NCI-H2029 (cell line): ENCODE measurements around the gene HSPA8.
"Not testable (repeated sequence)": the region's sequence is repeated elsewhere in the genome, so short reads cannot be mapped to it uniquely, and the experiment has no call there.

Experiments used
- DNase-seq: peaks from one replicate; lab custom pipeline; 2025; lab: John Stamatoyannopoulos, UW

Gene HSPA8

DNA sequence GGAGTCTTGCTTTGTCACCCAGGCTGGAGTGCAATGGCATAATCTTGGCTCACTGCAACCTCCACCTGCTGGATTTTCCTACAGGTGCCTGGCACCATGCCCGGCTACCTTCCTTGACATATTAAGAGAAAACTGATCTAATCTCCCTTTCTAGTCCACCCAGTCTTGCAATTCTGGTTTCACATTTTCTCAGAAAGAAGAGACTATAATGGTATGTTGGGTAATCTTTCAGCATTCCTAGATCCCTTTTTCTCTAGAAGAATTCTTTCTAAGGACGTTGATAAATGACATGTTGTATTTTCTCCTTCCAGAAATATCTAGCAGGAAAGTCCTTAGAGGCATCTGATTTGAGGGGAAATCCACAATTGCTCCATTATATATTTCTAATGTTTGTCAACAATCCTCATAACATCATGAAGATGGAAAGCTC, 10.4 kb upstream of the HSPA8 start:
- peak; percentile 63 for DNase-seq

- DNase-seq = peak; percentile 32
Measured at GRCh38 chr11:123069908-123070821, 8.2 kb upstream of the HSPA8 start.

DNA sequence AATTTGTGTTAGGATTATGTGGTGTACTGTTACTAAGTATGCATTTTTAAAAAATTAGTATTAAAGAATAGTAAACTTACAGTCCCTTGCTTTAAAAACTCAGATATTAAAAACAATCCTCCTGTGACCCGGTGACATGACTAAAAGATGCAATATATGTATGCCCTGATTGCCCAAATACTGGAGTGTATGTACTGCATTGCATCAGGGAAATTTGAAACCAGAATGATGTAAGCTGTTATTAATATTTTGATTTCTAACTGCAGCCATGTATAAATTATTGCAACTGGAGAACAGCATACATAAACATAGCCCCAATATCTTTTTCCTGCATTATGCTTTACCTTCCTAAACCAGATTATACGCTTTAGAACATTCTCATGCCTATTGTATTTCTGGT, 3.7 kb upstream of the HSPA8 start:
- no peak for DNase-seq

GRCh38 chr11:123063826-123064657, 2.1 kb upstream of the HSPA8 start:
- no peak for DNase-seq

DNA sequence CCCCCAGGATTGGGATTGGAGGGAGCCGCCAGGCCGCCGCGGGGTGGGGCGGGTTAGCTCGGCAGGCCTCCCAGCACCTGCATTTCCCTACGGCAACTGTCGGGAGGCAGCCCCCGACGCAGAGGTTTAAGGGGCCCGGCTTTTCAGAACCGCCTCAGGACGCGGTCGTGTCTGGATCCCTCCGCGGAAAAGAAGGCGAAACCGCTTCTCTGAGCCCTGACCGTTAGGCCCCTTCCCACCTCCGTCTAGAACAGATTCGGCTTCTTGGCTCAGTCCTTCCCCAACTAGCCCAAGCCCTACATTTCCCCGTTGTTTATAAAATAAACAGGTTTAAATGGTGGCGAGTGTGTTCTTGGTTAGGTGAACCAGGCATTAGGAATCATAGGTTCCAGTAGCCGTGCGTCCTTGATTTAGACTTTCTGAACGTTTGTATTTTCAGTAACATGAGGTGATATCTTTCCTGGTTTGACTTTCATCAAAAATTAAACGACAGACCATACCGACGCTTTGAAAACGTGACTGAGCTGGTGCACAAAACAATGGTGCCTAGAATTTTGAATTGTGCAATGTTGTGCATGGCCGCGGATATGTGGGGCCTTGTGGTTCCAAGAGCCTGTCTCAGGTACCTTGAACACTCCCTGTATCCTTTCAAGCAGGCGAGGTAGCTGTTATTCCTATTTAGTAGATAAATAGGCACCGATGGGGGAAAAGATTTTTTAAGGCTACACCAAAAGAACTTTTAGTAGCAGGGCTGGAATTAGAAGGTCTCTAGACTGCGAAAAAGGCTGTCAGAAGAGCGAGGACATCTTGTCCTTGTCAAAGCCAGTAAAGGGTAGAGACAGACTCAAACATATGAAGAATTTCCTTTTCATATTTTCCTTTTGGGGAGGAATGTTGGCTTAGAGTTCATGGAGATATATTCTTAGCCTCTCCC, 1.2 kb upstream of the HSPA8 start:
- peak; percentile 51 for DNase-seq

DNA sequence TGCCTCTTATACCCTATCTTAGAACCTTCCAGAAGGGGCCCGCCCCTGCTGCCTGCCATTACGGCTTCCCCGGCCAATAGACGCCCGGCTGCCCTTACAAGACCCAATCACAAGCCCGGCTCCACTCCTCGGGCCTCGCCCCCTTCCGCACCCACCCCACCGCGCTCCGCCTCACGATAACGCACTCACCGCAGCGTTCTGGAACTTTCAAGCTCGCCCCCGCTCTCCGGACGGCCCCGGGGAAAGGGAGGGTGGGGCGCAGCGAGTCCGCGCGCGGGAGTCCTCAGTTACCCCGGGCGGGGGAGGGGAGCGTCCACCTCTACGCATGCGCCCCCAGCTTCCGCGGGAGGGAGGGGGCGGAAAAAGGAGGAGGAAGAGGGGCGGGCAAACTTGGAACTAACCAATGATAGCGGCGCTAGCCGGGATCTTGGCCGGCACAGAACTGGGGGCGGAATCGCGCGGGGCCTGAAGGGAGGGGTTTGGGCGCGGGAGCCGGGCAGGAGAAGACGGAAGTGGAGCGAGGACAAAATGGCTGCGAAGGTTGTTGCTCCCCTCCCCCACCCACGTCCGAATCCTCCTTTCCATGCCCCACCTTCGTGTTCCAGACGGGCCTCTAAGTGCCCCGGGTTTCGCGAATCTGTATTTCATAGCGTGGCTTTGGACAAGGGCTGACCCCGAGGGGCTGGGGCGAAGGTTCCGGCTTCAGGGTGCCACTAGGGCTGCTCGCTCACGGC, 389 bp upstream of the HSPA8 start:
- peak; percentile 100 for DNase-seq

DNA sequence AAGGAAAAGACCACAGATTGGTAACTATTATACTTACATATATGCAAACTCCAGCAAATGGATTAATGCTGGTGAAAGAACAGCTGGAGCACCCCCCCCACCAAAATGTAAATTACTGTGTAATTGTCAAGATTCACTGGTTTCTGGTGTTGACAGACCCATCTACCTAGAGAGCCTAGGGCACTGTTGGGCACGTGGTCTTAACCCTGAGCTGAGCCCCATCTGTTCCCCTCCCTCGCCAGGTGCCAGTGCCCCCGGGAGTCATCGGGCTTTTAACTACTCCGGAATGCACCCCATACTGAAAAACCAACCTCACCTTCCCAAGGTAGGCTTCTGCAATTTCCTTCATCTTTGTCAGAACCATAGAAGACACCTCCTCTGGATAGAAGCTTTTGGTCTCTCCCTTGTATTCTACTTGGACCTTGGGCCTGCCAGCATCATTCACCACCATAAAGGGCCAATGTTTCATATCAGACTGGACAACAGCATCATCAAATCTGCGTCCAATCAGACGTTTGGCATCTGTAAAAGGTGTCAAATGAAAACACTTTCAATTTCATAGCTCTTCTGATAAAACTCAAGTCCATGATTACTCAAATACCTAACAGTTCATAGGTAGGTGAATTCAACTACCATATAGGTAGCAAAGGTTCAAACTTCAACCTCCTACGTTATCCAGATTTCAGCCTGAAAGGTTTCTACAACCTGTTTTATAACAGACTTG, 1.5 kb downstream of the HSPA8 start:
- DNase-seq = no peak

- DNase-seq = not testable (repeated sequence)
Measured at GRCh38 chr11:123059041-123059920, 2.7 kb downstream of the HSPA8 start.

DNA sequence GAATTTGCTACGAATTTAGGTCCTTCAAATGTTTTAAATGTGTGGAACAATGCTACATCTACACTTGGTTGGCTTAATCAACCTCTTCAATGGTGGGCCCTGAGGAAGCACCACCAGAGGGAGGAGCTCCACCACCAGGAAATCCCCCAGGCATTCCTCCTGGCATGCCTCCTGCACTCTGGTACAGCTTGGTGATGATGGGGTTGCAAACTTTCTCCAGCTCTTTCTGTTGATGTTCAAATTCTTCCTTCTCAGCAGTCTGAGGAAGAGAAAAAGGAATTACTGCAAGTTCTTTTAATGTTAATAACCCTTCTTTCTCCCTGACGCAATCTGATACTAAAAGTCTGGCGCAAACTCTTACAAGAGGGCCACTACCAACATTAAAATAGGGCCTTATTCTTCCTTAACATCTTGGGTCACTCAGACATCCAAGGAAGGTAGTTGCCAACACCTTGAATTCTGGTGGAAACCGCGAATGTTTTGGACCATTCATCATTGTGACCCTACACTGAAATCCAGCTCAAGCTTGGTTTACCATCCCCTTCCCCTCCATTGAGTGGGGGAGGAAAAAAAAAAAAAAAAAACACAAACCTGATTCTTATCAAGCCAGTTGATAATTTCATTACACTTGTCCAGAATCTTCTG, 4.2 kb downstream of the HSPA8 start:
- no peak for DNase-seq

GRCh38 chr11:123056835-123057491, 5.0 kb downstream of the HSPA8 start:
- no peak for DNase-seq

DNA sequence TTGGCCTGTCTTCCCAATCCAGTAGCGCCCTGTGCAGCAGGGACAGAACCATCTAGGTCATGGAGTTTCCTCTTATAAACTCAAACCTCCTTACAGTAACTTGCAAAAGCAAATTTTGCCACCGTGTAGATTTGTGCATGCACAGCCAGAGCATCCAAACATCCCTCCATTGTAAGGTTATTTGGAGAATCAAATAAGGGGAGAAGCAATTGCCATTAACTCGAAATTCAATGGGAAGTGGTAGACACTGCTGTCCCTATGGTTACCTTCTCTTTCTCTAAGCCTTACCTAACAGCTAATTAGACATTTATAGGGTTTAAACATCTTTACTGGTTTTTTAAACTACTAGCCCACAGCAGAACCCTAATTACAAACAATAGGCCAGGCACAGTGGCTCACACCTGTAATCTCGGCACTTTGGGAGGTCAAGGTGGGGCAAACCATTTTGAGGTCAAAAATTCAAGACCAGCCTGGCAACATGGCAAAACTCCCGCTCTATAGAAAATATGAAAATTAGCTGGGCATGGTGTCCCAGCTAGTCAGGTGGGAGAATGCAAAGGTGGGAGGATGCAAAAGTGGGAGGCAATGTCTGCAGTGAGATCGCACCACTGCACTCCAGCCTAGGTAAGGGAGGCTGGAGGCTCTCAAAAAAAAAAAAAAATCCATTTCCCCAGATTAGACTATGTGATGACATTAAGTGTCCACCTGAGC, 6.6 kb downstream of the HSPA8 start:
- DNase-seq = no peak

- peak; percentile 69 for DNase-seq
Measured at GRCh38 chr11:123054301-123055065, 7.5 kb downstream of the HSPA8 start.

DNA sequence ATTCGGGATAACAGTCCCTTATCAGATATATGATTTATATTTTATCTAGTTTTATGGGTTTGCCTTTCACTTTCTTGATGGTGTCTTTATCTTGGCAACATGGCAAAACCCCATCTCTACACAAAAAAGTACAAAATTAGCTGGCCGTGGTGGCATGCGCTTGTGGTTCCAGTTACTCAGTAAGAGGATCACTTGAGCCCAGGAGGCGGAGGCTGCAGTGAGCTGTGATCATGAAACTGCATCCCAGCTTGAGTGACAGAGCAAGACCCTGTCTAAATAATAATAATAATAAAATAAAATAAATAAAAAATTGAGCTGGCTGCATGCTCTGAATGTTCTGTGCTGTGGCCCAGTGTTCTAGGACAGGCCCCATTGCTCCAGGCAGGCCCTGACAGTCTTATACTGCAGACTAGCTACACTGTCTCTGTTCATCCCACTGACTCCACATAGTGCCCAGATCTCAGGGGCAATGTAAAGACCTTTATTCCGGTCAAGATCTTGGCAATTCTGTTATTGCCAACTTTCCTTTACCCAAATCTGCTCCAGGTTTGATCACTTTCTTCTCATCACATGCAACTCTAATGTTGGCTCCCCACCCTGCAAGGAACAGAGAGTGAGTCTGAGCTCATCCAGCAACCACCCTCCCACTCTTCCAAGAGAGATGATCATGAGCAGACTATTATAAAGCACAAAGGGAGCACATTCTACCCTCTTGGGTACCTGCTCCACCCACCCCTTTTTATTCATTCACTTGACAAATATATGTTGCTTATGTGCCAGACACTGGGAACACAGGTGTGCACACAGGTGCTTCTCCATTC, 8.8 kb downstream of the HSPA8 start:
- DNase-seq = no peak

- no peak for DNase-seq
Measured at GRCh38 chr11:123051634-123052033, 10.3 kb downstream of the HSPA8 start.

DNA sequence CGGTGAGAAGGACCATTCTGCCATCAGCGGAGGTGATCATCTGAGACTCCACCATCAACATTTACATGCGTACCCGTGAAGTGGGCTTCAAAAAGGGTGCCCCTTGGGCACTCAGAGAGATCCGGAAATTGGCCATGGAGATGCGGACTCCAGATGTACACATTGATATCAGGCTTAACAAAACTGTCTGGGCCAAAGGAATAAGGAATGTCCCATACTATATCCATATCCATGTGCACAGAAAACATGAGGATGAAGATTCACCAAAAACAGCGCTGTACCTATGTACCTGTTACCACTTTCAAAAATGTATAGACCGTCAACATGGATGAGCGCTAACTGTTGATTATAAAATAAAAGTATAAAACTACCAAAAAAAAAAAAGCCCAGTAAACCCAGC, 10.8 kb downstream of the HSPA8 start:
- no peak for DNase-seq

- no peak for DNase-seq
Measured at GRCh38 chr11:123047947-123048293, 14.0 kb downstream of the HSPA8 start.
